OCI-LY3 (cell line): ENCODE results near the gene GPR107.
A peak's percentile ranks its signal among the peaks of the same experiment; 100 is the strongest.

Source experiments
- H2AFZ ChIP-seq: fragments of 200-600, 300-600 bp; shearing (Covaris generic); 2 replicates; pipeline ENCODE4 v1.6.0; 2014; ENCODE audit warnings: antibody characterized with exemption, low read depth, low read length
- H3K27ac ChIP-seq: fragments of 200-600, 300-600 bp; sonication (generic); 2 replicates; pipeline ENCODE4 v1.5.1; 2014; ENCODE audit warnings: mild to moderate bottlenecking, low read length, moderate library complexity, mixed read lengths
- H3K27me3 ChIP-seq: fragments of 200-600, 300-600 bp; sonication (generic); 2 replicates; pipeline ENCODE4 v1.6.1; 2014; ENCODE audit warnings: low read depth, low read length, mixed read lengths
- H3K36me3 ChIP-seq: fragments of 200-600, 300-600 bp; sonication (generic); replicated peaks from 2 replicates; pipeline ENCODE3; 2014; ENCODE audit warnings: low read depth, low read length, mixed read lengths
- H3K4me1 ChIP-seq: fragments of 300-600, 200-600 bp; sonication (generic); 2 replicates; pipeline ENCODE4 v1.6.1; 2014; ENCODE audit warnings: low read length, mixed read lengths
- H3K4me2 ChIP-seq: fragments of 200-600, 300-600 bp; sonication (generic); 2 replicates; pipeline ENCODE4 v1.6.1; 2014; ENCODE audit warnings: low read length, mixed read lengths
- H3K4me3 ChIP-seq: fragments of 300-600, 200-600 bp; sonication (generic); 2 replicates; pipeline ENCODE4 v1.5.1; 2014; ENCODE audit warnings: antibody characterized with exemption, mild to moderate bottlenecking, low read length, moderate library complexity
- H3K79me2 ChIP-seq: fragments of 300-600, 200-600 bp; shearing (Covaris generic); 2 replicates; pipeline ENCODE4 v1.6.1; 2014; ENCODE audit warnings: mild to moderate bottlenecking, low read length, mixed read lengths
- H3K9ac ChIP-seq: fragments of 300-600, 200-600 bp; shearing (Covaris generic); 2 replicates; pipeline ENCODE4 v1.6.0; 2014; ENCODE audit warnings: mild to moderate bottlenecking, low read length, moderate library complexity
- H3K9me3 ChIP-seq: fragments of 200-600, 300-600 bp; shearing (Covaris generic); 2 replicates; pipeline ENCODE4 v1.6.1; 2014; ENCODE audit warnings: low read length, mixed read lengths; ENCODE audit not compliant: insufficient read depth
- H4K20me1 ChIP-seq: fragments of 200-600, 300-600 bp; sonication (generic); 2 replicates; pipeline ENCODE4 v1.6.1; 2016; ENCODE audit warnings: low read length, mixed read lengths; ENCODE audit not compliant: insufficient read depth
- EZH2phosphoT487 ChIP-seq: fragments of 200-600 bp; shearing (Covaris generic); IDR thresholded peaks from 2 replicates; pipeline ENCODE4 v1.6.1; 2018; ENCODE audit warnings: antibody characterized with exemption, mixed run types, low read depth
- TF ChIP-seq, protein P1 (sequence below): fragments of 200-600, 300-600 bp; sonication (generic); IDR thresholded peaks from 2 replicates; pipeline ENCODE4 v1.5.1; 2014; ENCODE audit warnings: antibody characterized with exemption, low read length, low read depth

The GPR107 gene

GRCh38 chr9:130054325-130054786 lies 650 bp downstream of the GPR107 start:
- Histone ChIP-seq H3K79me2 (peaks cover 65% of the 10 kb centered on the region), H3K4me3 (peak overlapping the region; percentile 95), H3K4me2 (peak overlapping the region; percentile 99), H2AFZ (peak overlapping the region; percentile 89), H3K27me3 (no peaks in the 10 kb centered on the region), H3K9me3 (no peaks in the 10 kb centered on the region), H3K36me3 (no peaks in the 10 kb centered on the region), H3K9ac (peak overlapping the region; percentile 79), H3K27ac (peak overlapping the region; percentile 41), H3K4me1 (peaks cover 19% of the 10 kb centered on the region), H4K20me1 (0 out of 2 replicates have a peak, but pooled peaks cover 3% of the 10 kb centered on the region)
- TF ChIP-seq EZH2phosphoT487, result no peak
- TF ChIP-seq, protein P1, sequence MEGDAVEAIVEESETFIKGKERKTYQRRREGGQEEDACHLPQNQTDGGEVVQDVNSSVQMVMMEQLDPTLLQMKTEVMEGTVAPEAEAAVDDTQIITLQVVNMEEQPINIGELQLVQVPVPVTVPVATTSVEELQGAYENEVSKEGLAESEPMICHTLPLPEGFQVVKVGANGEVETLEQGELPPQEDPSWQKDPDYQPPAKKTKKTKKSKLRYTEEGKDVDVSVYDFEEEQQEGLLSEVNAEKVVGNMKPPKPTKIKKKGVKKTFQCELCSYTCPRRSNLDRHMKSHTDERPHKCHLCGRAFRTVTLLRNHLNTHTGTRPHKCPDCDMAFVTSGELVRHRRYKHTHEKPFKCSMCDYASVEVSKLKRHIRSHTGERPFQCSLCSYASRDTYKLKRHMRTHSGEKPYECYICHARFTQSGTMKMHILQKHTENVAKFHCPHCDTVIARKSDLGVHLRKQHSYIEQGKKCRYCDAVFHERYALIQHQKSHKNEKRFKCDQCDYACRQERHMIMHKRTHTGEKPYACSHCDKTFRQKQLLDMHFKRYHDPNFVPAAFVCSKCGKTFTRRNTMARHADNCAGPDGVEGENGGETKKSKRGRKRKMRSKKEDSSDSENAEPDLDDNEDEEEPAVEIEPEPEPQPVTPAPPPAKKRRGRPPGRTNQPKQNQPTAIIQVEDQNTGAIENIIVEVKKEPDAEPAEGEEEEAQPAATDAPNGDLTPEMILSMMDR, result no peak

GRCh38 chr9:130054820-130055219 lies 1.1 kb downstream of the GPR107 start:
- Histone ChIP-seq H3K4me2 (peak overlapping the region; percentile 99), H3K4me3 (peak overlapping the region; percentile 95), H3K27ac (peak overlapping the region; percentile 41; the same call in 1 of the 2 replicates), H3K9me3 (no peaks in the 10 kb centered on the region), H3K4me1 (peaks cover 19% of the 10 kb centered on the region), H3K79me2 (peaks cover 70% of the 10 kb centered on the region), H3K36me3 (no peaks in the 10 kb centered on the region), H4K20me1 (0 out of 2 replicates have a peak, but pooled peaks cover 3% of the 10 kb centered on the region), H3K27me3 (no peaks in the 10 kb centered on the region), H3K9ac (peak overlapping the region; percentile 79), H2AFZ (no peak overlapping the region)
- TF ChIP-seq EZH2phosphoT487, result no peak
- TF ChIP-seq, protein P1, result no peak

DNA sequence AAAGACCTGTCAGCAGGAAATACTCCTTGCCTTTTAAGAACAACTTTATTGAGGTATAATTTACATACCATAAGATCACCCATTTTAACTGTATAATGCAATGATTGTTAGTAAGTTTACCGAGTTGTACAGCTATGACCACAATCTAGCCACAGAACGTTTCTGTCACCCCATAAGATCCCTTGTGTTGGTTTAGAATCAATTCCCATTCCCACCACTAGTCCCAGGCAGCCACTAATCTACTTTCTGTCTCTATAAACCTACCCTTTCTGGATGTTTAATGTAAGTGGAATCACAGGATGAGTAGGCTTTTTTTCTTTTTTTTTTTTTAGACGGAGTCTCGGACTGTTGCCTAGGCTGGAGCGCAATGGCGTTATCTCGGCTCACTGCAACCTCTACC lies 4.4 kb downstream of the GPR107 start:
- Histone ChIP-seq H3K9ac (no peak overlapping the region), H3K4me1 (peaks cover 17% of the 10 kb centered on the region), H3K4me3 (no peak overlapping the region), H3K27ac (no peak overlapping the region), H3K27me3 (no peaks in the 10 kb centered on the region), H3K79me2 (peaks cover 80% of the 10 kb centered on the region), H3K4me2 (no peak overlapping the region), H3K9me3 (no peaks in the 10 kb centered on the region), H4K20me1 (peaks cover 8% of the 10 kb centered on the region), H3K36me3 (no peaks in the 10 kb centered on the region), H2AFZ (no peak overlapping the region)
- TF ChIP-seq EZH2phosphoT487, result no peak
- TF ChIP-seq, protein P1, result no peak

DNA sequence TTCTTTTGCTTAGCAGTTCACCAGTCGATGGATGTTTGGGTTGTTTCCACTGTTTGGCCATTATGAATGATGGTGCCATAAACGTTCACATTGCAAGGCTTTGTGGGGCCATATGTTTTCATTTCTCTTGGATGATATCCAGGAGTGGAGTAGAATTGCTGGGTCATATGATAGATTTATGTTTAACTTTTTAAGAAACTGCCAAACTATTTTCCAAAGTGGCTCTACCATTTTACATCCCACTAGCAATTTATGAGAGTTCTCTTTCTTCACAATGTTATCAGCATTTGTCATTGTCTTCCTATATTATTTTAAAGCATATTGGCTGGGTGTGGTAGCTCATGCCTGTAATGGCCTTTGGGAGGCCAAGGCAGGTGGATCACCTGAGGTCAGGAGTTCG lies 5.2 kb downstream of the GPR107 start:
- peaks cover 17% of the 10 kb centered on the region for H3K4me1 ChIP-seq
- H3K79me2 ChIP-seq, result peaks cover 78% of the 10 kb centered on the region
- peaks cover 8% of the 10 kb centered on the region for H4K20me1 ChIP-seq
- no peak overlapping the region for H2AFZ ChIP-seq
- H3K4me3 ChIP-seq, result no peak overlapping the region
- no peak for TF ChIP-seq EZH2phosphoT487
- TF ChIP-seq, protein P1, result no peak
- no peaks in the 10 kb centered on the region for H3K9me3 ChIP-seq
- no peak overlapping the region for H3K27ac ChIP-seq
- no peak overlapping the region for H3K4me2 ChIP-seq
- H3K27me3 ChIP-seq, result no peaks in the 10 kb centered on the region
- H3K36me3 ChIP-seq, result no peaks in the 10 kb centered on the region
- no peak overlapping the region for H3K9ac ChIP-seq
